ENCODE data around the gene TMEM258. TPM values are rescaled to one million over a fixed set of nuclear protein-coding genes. Genes with fewer than 3 reads are reported as not detected.
A peak's percentile ranks its signal among the peaks of the same experiment; 100 is the strongest.

The TMEM258 gene
- total and polyA plus RNA-seq, 2 of the 4 experiments (the other 2 are of a cell fraction) = 107 to 280 TPM

GRCh38 chr11:61747967-61748285 lies 44.5 kb downstream of the TMEM258 start:
- no peak for DNase-seq
- Histone ChIP-seq H3K56ac (ENCODE audit: extremely low read depth, insufficient read depth, low read length) (no peak overlapping the region), H3K4me2 (ENCODE audit: low read depth, low read length) (no peak overlapping the region), H3K79me1 (ENCODE audit: low read depth in 1 of 2, low read length in 2 of 2) (no peaks in the 10 kb centered on the region), H2AK9ac (replicated peaks; ENCODE audit: low read depth, low read length, poor library complexity) (no peak overlapping the region), H2BK120ac (ENCODE audit: low read depth, low read length) (no peak overlapping the region), H3K4me3 (ENCODE audit: insufficient read depth, low read depth, low read length) (no peak overlapping the region), H3K14ac (replicated peaks; ENCODE audit: low read depth, low read length) (no peak overlapping the region), H2BK5ac (ENCODE audit: low read depth, low read length, poor library complexity, severe bottlenecking) (no peak overlapping the region), H3K27ac (ENCODE audit: insufficient read depth, low read length) (no peak overlapping the region), H3K18ac (ENCODE audit: low read depth, low read length) (no peak overlapping the region), H4K91ac (ENCODE audit: insufficient read depth, low read depth, low read length) (no peak overlapping the region), H3K36me3 (ENCODE audit: control insufficient read depth, insufficient read depth, low read length) (no peaks in the 10 kb centered on the region; the same call in 1 of the 2 replicates), H3K23ac (ENCODE audit: low read depth, low read length) (no peak overlapping the region), H4K20me1 (ENCODE audit: insufficient read depth, low read length) (no peaks in the 10 kb centered on the region), H3K27me3 (ENCODE audit: control insufficient read depth, insufficient read depth, low read length) (peaks cover 3% of the 10 kb centered on the region; the same call in 1 of the 2 replicates), H2BK20ac (ENCODE audit: low read depth, low read length) (no peak overlapping the region), H2AK5ac (ENCODE audit: low read depth, low read length) (no peak overlapping the region), H3K4ac (ENCODE audit: low read depth, low read length) (no peak overlapping the region), H2BK15ac (ENCODE audit: low read depth, low read length) (no peak overlapping the region), H3K4me1 (ENCODE audit: control insufficient read depth, insufficient read depth, low read length) (no peaks in the 10 kb centered on the region; the same call in 1 of the 2 replicates), H3K9me1 (ENCODE audit: insufficient read depth, low read length) (no peaks in the 10 kb centered on the region), H4K8ac (ENCODE audit: low read depth in 2 of 2, low read length in 2 of 2) (no peak overlapping the region), H3K9ac (ENCODE audit: low read depth, low read length) (no peak overlapping the region), H2AFZ (replicated peaks; ENCODE audit: low read length, poor library complexity) (peak overlapping the region; percentile 83), H3K9me3 (ENCODE audit: control insufficient read depth, insufficient read depth, low read length) (no peaks in the 10 kb centered on the region), H4K5ac (ENCODE audit: low read depth, low read length) (no peak overlapping the region)
- POLR2A ChIA-PET (ENCODE audit: unreplicated experiment) = no interaction called here
- no TSS peak for BruUV-seq (replicated peaks)
- intact Hi-C loops (cut with micrococcal nuclease) = loop anchor here (1.0 kb wide), 2 partner anchors 28 to 360 kb away; no protein-coding TSS in a partner anchor
- CTCF ChIA-PET = interaction anchor here (1.0 to 1.3 kb wide), 4 partner anchors 17 to 360 kb away, joined by 3 to 5 read pairs (median 3); no protein-coding TSS in a partner anchor
- dilution Hi-C loops (cut with HindIII; ENCODE audit: low sequenced_read_pairs, unreplicated experiment) = no loop called here
- ATAC-seq (ENCODE audit: low read depth) = no peak
- in situ Hi-C loops (cut with MboI; ENCODE audit: low sequenced_read_pairs) = no loop called here
- no CpG with 5 or more reads among the region's 3 CpGs for WGBS, 2 experiments (ENCODE audit: extremely low coverage in 2 of 2, insufficient read length in 1 of 2)
- TF ChIP-seq NFE2L2 (IDR thresholded peaks at IDR 0.05; ENCODE audit: low read depth, low read length) (no peak), BHLHE40 (IDR thresholded peaks at IDR 0.05; ENCODE audit: low read depth, low read length) (no peak), CTCF (conservative IDR thresholded peaks at IDR 0.05; ENCODE audit: low read depth, low read length) (no peak), RAD21 (IDR thresholded peaks at IDR 0.05; ENCODE audit: low read length) (no peak), CEBPB (IDR thresholded peaks at IDR 0.05; ENCODE audit: low read depth, low read length) (no peak), USF2 (IDR thresholded peaks at IDR 0.05; ENCODE audit: low read depth, low read length) (no peak), ELK1 (IDR thresholded peaks at IDR 0.05; ENCODE audit: borderline replicate concordance, low read depth, low read length) (no peak), FOS (IDR thresholded peaks at IDR 0.05; ENCODE audit: low read depth, low read length) (no peak), MXI1 (IDR thresholded peaks at IDR 0.05; ENCODE audit: borderline replicate concordance, low read depth, low read length) (no peak), MAFK (IDR thresholded peaks at IDR 0.05; ENCODE audit: low read depth, low read length) (no peak), SMC3 (IDR thresholded peaks at IDR 0.05; ENCODE audit: low read depth, low read length) (no peak), MAZ (IDR thresholded peaks at IDR 0.05; ENCODE audit: borderline replicate concordance, low read depth, low read length) (no peak)

All from IMR-90 (cell line).